Activated effector memory CD4-positive, alpha-beta T cell treated with anti-CD3 and anti-CD28 coated beads, Interleukin-2, amount 50 U/mL, for 16 hours (primary cell): ENCODE data around the gene CTSD.
"Not testable (repeated sequence)": the region's sequence is repeated elsewhere in the genome, so short reads cannot be mapped to it uniquely, and the experiment has no call there.

ENCODE experiments used
- DNase-seq: peaks from one replicate; pipeline ENCODE4 v3.0.0-alpha.2; 2020

CTSD gene

GRCh38 chr11:1763796-1764661 is at the start of gene CTSD:
Gene CTSD, minus strand, starts transcription at chr11:1763927. Its CDS starts 68 bp downstream, at chr11:1763859.
- DNase-seq = peak; percentile 95

- DNase-seq = not testable (repeated sequence)
Measured at GRCh38 chr11:1813356-1813755, 49.6 kb upstream of the CTSD start.

DNA sequence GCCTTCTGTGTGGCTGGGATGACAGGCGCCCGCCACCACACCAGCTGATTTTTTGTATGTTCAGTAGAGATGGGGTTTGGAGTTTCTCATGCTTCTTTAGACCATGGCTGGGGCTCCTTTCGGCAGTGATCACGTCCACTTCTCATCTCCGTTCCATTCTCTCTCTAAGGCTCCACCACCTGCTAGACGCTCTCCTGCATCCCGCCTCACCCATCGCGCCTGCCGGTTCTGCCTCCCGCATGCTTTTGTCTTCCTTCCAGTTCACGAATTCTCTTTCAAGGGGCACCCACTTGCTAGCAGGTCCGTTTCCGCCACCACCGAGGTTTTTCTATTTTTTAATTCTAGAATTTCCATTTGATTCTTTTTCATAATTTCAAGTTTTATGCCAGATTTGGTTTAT is 49.1 kb upstream of the CTSD start:
- no peak for DNase-seq

DNA sequence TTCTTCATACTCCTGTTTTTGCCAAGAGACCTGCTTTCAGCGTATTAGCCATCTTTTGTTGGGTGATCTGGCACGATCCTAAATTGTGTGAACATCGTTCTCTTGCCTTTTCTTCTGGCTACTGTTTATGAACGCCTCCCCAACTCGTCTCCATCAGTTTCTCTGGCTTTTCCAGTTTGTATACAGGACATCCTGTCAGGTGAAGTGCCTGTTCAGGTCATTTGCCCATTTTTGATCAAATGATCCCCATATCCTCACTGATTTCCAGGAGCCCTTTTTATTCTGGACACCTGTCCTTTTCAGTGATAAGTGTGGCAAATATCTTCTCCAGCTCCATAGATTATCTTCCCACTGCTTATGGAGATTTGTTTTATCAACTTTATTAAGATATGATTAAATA is 48.5 kb upstream of the CTSD start:
- DNase-seq = no peak

- no peak for DNase-seq
Measured at GRCh38 chr11:1810761-1811160, 47.0 kb upstream of the CTSD start.

GRCh38 chr11:1807264-1807995 is 43.7 kb upstream of the CTSD start:
- no peak for DNase-seq

GRCh38 chr11:1805525-1805924 is 41.8 kb upstream of the CTSD start:
- no peak for DNase-seq

DNA sequence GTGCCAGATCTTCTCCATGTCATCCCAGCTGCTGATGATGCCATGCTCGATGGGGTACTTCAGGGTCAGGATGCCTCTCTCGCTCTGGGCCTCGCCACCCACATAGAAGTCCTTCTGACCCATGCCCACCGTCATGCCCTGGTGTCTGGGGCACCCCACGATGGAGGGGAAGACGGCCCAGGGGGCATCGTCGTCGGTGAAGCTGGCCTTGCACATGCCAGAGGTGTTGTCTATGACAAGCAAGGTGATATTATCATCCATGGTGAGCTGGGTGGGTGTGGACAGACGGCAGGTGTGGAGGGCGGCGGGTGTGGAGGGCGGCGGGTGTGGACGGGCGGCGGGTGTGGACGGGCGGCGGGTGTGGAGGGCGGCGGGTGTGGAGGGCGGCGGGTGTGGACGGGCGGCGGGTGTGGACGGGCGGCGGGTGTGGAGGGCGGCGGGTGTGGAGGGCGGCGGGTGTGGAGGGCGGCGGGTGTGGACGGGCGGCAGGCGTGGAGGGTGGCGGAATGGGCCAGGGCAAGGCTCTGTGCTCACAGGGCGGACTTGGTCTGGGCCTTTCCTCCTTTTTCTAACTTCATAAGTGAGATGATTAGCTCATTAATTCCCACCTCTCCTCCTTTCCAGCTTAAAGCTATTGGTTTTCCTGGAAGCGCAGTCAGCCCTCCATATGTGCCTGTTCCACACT is 40.2 kb upstream of the CTSD start:
- DNase-seq = not testable (repeated sequence)

- DNase-seq = no peak
Measured at GRCh38 chr11:1803246-1803645, 39.5 kb upstream of the CTSD start.

DNA sequence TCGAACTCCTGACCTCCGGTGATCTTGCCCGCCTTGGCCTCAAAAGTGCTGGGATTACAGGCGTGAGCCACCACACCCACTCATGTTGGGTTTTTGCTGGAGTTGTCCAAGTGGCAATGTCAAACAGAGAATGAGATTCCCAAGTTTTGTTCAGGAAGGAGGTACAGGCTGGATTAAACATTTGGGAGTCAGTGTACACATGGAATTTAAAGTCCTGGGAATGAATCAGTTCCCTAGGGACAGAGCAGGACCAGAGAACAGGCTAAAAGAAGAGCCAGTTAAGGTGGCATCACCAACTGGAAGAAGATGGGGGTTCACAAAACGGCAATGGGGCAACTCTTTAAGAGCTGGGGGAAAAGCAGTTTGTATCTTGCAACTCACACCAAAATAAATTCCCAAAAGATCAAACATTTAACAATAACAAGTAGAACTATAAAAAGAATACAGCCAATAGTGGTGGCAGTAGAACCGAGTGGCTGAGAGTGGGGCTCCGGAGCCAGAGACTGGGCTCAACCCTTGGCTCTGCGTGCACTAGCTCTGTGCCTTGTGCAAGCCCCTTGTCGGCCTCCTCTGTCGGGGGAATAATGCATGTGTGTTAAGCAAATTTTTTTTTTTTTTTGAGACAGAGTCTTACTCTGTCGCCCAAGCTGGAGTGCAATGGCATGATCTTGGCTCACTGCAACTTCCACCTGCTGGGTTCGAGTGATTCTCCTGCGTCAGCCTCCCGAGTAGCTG is 33.8 kb upstream of the CTSD start:
- no peak for DNase-seq

GRCh38 chr11:1796413-1797011 is 32.8 kb upstream of the CTSD start:
- no peak for DNase-seq

DNA sequence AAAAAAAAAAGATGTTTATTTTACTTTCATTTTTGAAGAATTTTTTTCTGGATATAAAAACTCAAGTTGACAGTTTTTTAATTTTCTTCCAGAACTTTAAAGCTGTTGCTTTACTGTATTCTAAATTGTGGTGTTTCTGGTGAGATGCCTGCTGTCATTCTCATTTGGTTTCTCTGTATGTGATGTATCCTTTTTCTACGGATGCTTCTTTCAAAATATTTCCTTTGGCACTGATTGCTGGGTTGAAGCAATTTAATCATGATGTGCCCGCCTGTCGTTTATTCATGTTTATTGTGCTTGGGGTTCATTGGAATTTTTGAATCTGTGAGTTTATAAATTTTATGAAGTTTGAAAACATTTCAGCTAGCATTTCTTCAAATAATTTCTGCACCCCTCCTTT is 29.4 kb upstream of the CTSD start:
- DNase-seq = no peak

GRCh38 chr11:1792461-1792860 is 28.7 kb upstream of the CTSD start:
- no peak for DNase-seq

DNA sequence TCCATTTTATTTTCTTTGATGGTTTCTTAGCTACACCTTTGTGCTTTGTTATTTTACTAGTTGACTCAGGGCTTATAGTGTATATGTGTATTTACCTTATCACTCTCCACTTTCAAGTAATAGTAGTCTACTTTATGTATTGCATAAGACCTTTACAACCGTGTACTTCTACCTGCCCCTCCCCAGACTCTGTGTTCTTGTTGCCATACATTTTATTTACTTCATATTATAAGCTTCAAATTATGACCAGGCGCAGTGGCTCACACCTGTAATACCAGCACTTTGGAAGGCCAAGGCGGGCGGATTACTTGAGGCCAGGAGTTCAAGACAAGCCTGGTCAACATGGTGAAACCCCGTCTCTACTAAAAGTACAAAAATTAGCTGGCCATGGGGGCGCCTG is 28.2 kb upstream of the CTSD start:
- no peak for DNase-seq

DNA sequence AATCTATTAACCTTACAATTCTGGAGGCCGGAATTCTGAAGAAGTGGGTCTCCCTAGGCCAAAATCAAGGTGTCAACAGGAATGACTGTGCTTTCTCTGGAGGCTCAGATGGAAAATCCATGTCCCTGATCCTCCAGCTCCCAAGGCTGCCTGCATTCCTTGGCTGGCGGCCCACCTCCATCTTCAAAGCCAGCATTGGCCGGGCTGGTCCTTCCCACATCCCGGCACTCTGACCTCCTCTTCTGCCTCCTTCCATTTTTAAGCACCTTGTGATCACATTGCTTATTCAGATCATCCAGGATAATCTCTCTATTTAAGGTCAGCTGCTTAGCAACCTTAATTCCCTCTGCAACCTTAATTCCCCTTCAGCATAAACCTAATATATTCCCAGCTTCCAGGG is 22.7 kb upstream of the CTSD start:
- no peak for DNase-seq

DNA sequence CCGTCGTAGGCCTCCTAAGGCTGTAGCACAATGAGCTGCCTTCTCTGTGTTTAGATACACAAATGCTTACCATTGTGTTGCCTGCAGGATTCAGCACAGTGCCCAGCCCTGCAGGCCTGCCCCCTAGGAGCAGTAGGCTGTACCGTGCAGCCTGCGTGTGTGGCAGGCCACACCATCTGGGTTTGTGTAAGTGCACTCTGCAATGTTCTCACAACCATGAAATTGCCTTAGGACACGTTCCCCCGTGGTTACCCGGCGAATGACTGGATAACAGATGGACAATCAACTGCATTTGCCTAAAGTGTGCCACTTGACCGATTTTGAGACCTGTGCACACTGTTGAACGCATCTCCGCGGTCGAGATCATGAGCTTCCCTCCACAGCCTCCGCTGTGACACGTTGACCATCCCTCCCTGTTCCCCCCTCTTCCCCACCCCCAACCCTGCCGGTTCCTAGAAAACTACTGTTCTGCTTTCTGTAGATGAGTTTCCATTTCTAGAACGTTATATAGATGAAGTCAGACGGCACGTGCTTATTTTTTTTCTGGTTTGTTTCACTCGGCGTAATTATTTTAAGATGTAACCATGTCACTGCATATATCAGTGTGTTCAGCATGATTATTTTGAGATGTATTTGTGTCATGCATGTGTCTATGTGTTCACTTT is 22.2 kb upstream of the CTSD start:
- no peak for DNase-seq

DNA sequence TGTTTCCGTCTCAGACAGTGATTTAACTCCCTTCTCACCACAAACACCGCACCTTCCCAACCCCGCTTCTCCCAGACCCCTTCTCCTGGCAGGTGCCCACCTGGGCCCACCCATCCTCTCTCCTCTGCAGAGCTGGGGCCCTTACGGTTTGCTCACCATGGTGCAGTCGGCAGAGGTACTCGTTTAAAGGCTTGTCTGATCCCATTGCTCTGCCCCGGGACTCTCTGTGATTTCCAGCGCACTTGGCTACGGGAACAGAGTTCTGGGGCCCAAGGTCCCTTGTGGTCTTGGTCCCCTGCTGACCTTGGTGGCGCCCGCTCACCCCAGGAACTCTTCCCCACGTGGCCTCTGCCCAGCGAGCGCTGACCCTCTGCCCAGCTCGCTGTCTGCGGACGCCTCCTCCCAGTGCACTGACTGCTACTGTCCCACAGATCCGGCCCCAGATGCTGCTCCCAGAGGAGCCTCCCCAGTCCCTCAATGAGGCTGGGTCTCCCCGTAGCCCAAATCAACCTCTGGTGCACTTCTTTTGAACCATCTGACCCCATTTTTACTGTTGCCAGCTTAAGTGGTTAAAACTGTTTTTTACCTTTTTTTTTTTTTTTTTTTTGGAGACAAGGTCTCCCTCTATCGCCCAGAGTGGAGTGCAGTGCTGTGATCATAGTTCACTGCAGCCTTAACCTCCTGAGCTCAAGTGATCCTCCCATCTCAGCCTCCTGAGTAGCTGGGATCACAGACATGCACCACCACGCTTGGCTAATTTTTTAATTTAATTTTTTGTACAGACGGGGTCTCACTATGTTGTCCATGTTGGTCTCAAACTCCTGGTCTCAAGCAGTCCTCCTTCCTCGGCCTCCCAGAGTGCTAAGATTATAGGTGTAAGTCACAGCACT is 21.3 kb upstream of the CTSD start:
- DNase-seq = no peak

DNA sequence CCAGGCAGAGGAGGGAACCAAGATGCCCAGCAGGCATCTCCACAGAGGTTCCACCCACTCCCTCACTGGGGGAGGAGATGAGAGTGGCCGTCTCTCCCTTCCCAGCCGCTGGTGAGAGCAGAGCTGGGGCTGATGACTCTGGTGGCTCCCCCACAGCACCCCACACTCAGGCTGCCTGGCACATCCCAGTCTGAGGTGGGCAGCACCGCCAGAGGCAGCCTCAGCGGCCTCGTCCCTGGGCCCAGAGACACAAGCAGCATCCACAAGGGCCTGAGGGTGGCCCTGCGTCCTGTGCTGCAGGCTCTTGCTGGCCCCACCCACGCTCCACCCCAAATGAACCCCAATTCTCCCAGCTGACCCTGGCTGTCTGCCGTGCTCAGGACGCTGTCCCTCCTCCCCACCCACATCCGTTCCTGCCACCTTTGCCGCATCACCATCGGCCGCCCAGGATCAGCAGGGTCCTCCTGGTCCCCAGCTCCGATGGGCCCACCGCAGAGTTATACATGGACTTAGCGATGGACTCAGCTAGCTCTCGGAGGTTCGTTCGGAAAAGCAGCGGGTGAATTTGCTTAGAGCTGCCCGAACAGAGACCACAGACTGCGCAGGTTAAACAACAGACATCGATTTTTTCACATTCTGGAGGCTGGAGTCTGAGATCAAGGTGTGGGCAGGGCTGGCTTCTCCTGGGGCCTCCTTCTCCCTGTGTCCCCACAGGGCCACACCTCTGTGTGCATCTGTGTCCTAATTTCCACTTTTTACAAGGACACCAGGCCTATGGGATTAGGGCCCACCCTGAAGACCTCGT is 20.2 kb upstream of the CTSD start:
- no peak for DNase-seq

DNA sequence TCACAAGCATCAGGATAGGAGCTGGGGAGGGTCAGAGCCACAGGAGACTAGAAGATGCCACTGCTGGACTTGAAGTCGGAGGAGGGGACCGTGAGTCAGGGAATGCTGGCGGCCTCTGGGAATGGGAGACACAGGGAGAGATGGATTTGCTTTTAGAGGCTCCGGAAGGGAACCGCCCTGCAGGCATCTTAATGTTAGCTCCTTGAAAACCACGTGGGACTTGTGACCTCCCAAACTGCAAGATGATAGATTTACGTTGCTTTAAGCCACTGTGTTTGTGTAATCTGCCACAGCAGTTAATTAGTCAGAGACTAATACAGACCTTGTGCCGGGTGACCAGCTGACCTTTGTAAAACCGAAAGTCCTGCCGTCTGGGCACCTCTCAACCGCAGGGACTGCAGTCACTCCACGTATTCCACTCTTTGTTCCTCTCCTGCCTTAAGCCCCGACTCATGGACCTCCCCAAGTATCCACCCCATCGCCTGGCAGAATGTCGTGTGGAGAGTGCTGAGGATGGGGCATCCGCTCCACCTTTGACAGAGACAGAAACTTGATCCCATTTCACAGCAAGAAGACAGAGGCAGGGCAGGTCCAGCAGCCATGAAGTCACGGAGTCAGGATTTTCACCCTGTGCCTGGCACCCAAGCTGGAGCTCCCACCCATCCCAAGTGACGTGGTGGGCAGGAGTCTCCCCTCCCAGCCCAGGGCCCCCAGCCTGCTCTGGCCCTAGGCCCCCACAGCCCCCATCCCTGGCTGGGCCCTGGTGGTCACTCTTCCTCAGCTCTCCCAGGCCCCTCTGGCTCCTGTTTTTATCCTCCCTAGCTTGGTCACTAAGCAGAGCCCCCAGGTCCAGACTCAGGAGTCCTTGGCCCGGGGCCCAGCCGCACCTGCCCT is 19.4 kb upstream of the CTSD start:
- DNase-seq = no peak
